ENCODE data around the gene TMEM169. TPM values are rescaled to one million over a fixed set of nuclear protein-coding genes. Genes with fewer than 3 reads are reported as not detected.

TMEM169 gene
- total and polyA plus RNA-seq, 4 donors = 0.42 to 1.9 (median 0.80) TPM

- H3K9me3 ChIP-seq (ENCODE audit: control insufficient read depth in 4 of 4, low read length in 3 of 4) = no peaks in the 10 kb centered on the region
- no peak overlapping the region for H3K4me3 ChIP-seq (ENCODE audit: low read depth in 1 of 3, low read length in 3 of 3)
- DNase-seq (ENCODE audit: low spot score) = no peak
- peaks cover 4 to 10% (median 6%) of the 10 kb centered on the region in 4 donors for H3K4me1 ChIP-seq (ENCODE audit: control insufficient read depth in 4 of 4, insufficient read depth in 4 of 4, low read length in 3 of 4)
- no peaks in the 10 kb centered on the region for H3K27me3 ChIP-seq (ENCODE audit: control insufficient read depth in 4 of 4, insufficient read depth in 4 of 4, low read length in 3 of 4)
- TF ChIP-seq RAD21 (IDR thresholded peaks at IDR 0.05) (no peak), FOXA2 (IDR thresholded peaks at IDR 0.05) (no peak), ZBTB33 (IDR thresholded peaks at IDR 0.05) (no peak), RXRA (IDR thresholded peaks at IDR 0.05) (no peak), REST (IDR thresholded peaks at IDR 0.05) (no peak), HNF4G (IDR thresholded peaks at IDR 0.05) (no peak), GABPA (IDR thresholded peaks at IDR 0.05 in 1 of 2, conservative IDR thresholded peaks at IDR 0.05 in 1 of 2) (no peak), ATF3 (IDR thresholded peaks at IDR 0.05) (no peak), YY1 (IDR thresholded peaks at IDR 0.05) (no peak), SP1 (IDR thresholded peaks at IDR 0.05) (no peak), EGR1 (IDR thresholded peaks at IDR 0.05; ENCODE audit: low read depth in 2 of 2) (no peak), MAX (IDR thresholded peaks at IDR 0.05) (no peak)
- no peak overlapping the region for H3K27ac ChIP-seq (ENCODE audit: low read depth in 1 of 2, low read length in 2 of 2)
- 89% methylated on average over 3 of the region's 3 CpGs for WGBS
- peaks cover 0 to 6% (median 4%) of the 10 kb centered on the region in 4 donors for H3K36me3 ChIP-seq (ENCODE audit: control insufficient read depth in 4 of 4, insufficient read depth in 3 of 4, low read depth in 1 of 4, low read length in 3 of 4)
- H3K9ac ChIP-seq (ENCODE audit: low read depth in 1 of 2, low read length in 2 of 2) = no peak overlapping the region
These were observed 23.0 kb downstream of the TMEM169 start for GRCh38 chr2:216104691-216105090.

GRCh38 chr2:216107320-216107719, 25.6 kb downstream of the TMEM169 start:
- TF ChIP-seq RXRA (IDR thresholded peaks at IDR 0.05) (no peak), YY1 (IDR thresholded peaks at IDR 0.05) (no peak), TAF1 (conservative IDR thresholded peaks at IDR 0.05) (no peak), ATF3 (IDR thresholded peaks at IDR 0.05) (no peak), FOXA1 (IDR thresholded peaks at IDR 0.05) (no peak), NR2F2 (IDR thresholded peaks at IDR 0.05) (no peak)
- Histone ChIP-seq H3K9me3 (ENCODE audit: control insufficient read depth in 4 of 4, low read length in 3 of 4) (no peaks in the 10 kb centered on the region), H3K9ac (ENCODE audit: low read depth in 1 of 2, low read length in 2 of 2) (peak overlapping the region in 1 of 2 donors; percentile 43), H3K27me3 (ENCODE audit: control insufficient read depth in 4 of 4, insufficient read depth in 4 of 4, low read length in 3 of 4) (no peaks in the 10 kb centered on the region), H3K36me3 (ENCODE audit: control insufficient read depth in 4 of 4, insufficient read depth in 3 of 4, low read depth in 1 of 4, low read length in 3 of 4) (peaks cover 0 to 8% (median 0%) of the 10 kb centered on the region in 4 donors), H3K4me1 (ENCODE audit: control insufficient read depth in 4 of 4, insufficient read depth in 4 of 4, low read length in 3 of 4) (peaks cover 4 to 31% (median 20%) of the 10 kb centered on the region in 4 donors), H3K27ac (ENCODE audit: low read depth in 1 of 2, low read length in 2 of 2) (no peak overlapping the region), H3K4me3 (ENCODE audit: low read depth in 1 of 3, low read length in 3 of 3) (peak overlapping the region in 1 of 3 donors; percentile 12)
- DNase-seq (ENCODE audit: low spot score) = no peak
- 84% methylated on average over 8 of the region's 8 CpGs for WGBS
